Daoy (cell line): ENCODE results near the gene MUC4. TPM values are rescaled to one million over a fixed set of nuclear protein-coding genes. Genes with fewer than 3 reads are reported as not detected.
"Not testable (repeated sequence)": the region's sequence is repeated elsewhere in the genome, so short reads cannot be mapped to it uniquely, and the experiment has no call there.

ENCODE experiments used
- DNase-seq: peaks from one replicate; pipeline ENCODE4 v3.0.0-alpha.2; 2015; ENCODE audit warnings: low read depth
- total RNA-seq: library from RNA; depleted of rRNA; stranded (reverse); fragments of >200 nt; shearing (Covaris generic); gene quantifications from 2 replicates; pipeline ENCODE4 v1.2.3, GENCODE V29; 2014

Gene MUC4
- total RNA-seq, 1 experiment from 2014 or later = not detected

GRCh38 chr3:195717852-195718476, 93.8 kb downstream of the MUC4 start:
- no peak for DNase-seq

DNA sequence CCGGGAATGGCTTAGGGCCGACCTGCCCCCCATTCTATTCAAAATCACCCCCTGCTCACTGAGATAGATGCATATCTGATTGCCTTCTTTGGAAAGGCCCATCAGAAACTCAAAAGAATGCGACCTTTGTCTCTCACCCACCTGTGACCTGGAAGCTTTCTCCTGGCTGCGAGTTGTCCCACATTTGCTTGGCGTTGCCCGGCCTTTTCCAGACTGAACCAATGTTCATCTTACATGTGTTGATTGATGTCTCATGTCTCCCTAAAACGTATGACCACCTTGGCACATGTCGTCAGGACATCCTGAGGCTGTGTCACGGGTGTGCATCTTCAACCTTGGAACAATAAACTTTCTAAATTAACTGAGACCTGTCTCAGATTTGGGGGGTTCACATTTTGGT, 94.3 kb downstream of the MUC4 start:
- no peak for DNase-seq

DNA sequence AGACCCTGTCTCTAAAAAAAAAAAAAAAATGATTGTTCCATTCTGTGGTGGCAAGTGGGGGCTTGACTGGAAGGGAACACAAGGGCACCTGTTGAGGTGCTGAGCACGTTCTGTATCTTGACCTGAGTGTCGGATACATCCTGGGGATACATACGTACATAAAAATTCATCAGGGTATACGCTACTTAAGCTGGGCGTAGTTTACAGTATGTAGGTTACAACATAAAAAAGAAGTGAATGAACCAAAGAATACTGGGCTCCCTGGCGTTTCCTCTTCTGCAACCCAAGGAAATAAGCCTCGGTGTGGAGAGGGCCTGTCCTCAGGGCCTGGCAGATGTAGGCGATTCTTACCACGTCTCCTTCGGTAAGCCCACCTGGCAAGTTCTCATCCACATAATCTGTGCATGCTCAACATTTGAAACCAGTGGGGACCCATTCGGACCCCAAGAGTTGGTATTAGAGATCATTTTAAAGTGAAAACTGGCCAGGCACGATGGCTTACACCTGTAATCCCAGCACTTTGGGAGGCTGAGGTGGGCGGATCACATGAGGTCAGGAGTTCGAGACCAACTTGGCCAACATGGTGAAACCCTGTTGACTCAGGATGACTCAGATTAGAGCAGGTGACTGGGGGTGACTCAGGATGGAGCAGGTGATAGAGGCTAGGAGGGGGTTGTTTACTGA, 96.0 kb downstream of the MUC4 start:
- peak; percentile 35 for DNase-seq

- no peak for DNase-seq
These were observed 96.6 kb downstream of the MUC4 start for GRCh38 chr3:195715134-195715533.

GRCh38 chr3:195714380-195715011, 97.2 kb downstream of the MUC4 start:
- DNase-seq = no peak

DNA sequence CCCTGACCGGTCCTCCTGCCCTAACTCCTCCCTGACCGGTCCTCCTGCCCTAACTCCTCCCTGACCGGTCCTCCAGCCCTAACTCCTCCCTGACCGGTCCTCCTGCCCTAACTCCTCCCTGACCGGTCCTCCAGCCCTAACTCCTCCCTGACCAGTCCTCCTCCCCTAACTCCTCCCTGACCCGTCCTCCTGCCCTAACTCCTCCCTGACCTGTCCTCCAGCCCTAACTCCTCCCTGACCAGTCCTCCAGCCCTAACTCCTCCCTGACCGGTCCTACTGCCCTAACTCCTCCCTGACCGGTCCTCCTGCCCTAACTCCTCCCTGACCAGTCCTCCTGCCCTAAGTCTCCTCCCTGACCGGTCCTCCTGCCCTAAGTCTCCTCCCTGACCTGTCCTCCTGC, 98.6 kb downstream of the MUC4 start:
- not testable (repeated sequence) for DNase-seq

DNA sequence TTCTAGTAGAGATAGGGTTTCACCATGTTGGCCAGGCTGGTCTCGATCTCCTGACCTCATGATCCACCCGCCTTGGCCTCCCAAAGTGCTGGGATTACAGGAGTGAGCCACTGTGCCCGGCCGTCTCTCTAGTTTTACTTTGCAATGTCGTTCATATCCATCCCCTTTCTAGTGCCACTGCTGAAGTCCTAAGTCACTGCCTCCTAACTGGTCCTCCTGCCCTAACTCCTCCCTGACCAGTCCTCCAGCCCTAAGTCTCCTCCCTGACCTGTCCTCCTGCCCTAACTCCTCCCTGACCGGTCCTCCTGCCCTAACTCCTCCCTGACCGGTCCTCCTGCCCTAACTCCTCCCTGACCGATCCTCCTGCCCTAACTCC, 99.2 kb downstream of the MUC4 start:
- DNase-seq = not testable (repeated sequence)

- DNase-seq = no peak
These were observed 99.8 kb downstream of the MUC4 start for GRCh38 chr3:195711813-195712534.

DNA sequence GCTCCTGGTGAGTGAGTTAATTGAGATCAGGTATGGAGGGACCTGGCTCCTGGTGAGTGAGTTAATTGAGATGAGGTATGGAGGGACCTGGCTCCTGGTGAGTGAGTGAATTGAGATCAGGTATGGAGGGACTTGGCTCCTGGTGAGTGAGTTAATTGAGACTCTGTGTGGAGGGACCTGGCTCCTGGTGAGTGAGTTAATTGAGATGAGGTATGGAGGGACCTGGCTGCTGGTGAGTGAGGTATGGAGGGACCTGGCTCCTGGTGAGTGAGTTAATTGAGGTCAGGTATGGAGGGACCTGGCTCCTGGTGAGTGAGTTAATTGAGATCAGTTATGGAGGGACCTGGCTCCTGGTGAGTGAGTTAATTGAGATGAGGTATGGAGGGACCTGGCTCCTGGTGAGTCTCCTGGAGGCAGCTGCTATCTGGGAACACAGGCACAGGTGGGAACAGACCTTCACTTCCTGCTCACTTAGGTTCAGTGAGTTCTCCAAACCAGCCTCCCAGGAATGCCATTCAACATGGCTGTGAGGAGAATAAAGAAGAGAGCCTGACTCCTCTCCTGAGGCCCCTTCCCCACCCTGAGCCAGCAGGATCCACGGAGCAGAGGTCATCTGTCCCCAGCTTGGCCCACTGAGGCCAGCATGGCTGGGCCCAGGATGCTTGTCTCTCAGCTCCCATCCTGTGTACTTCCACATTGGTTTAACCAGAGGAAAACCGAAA, 100.5 kb downstream of the MUC4 start:
- DNase-seq = not testable (repeated sequence)

- DNase-seq = not testable (repeated sequence)
These were observed 101.4 kb downstream of the MUC4 start for GRCh38 chr3:195710126-195710905.

GRCh38 chr3:195709676-195710085, 102.0 kb downstream of the MUC4 start:
- no peak for DNase-seq

DNA sequence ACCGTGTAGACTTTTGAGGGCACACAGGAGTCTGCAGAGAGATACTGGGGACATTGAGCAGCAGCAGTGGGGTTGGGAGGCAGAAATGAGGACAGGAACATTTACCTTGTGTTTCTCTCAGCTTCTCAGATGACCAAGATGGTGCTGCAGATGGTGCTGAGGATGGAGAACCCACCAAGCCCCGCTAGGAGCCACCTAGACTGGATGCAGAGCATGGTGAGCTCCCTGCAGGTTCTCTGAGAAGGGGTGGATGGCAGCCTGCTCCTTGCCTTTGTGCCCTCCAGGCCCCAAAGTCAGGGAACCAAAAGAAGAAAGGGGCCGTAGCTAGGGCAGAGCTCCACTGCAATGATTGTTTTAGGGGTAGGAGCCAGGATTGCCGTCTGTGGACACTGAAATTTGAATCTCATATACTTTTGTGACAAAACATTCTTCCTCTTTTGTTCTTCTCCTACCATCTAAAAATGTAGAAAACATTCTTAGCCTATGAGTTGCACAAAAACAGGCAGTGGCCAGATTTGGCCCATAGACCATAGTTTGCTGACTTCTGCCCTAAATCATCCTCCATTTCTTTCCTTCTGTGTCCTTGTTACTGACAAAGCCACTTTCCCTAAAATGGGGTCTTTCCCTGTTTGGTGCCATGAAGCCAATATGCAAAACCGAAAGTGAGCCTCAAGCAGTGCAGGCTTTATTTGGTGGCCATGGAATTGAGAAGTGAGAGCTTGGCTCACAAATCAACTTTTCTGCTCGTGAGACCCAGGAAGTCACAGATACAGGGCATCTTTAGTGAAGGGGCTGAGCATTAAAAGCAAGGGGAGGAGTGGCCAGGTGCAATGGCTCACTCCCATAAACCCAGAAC, 102.9 kb downstream of the MUC4 start:
- DNase-seq = no peak

- no peak for DNase-seq
These were observed 103.7 kb downstream of the MUC4 start for GRCh38 chr3:195708061-195708460.

GRCh38 chr3:195705081-195705991, 106.4 kb downstream of the MUC4 start:
- no peak for DNase-seq

- no peak for DNase-seq
These were observed 107.2 kb downstream of the MUC4 start for GRCh38 chr3:195704433-195704999.

GRCh38 chr3:195703776-195704175, 108.0 kb downstream of the MUC4 start:
- no peak for DNase-seq

- no peak for DNase-seq
These were observed 110.5 kb downstream of the MUC4 start for GRCh38 chr3:195701042-195701915.

GRCh38 chr3:195700319-195700718, 111.4 kb downstream of the MUC4 start:
- no peak for DNase-seq
